Nephron progenitor cell (in vitro differentiated cells): ENCODE results near the gene FAT2.

Experiments used
- DNase-seq: peaks from one replicate; pipeline ENCODE4 v3.0.0; 2021
- H3K27ac Mint-ChIP-seq: 2 replicates; pipeline ENCODE4 v1.8.0; 2021; ENCODE audit warnings: mild to moderate bottlenecking, moderate library complexity, mixed read lengths
- H3K27me3 Mint-ChIP-seq: 2 replicates; pipeline ENCODE4 v1.8.0; 2021; ENCODE audit warnings: mild to moderate bottlenecking, low read depth, mixed read lengths; ENCODE audit not compliant: poor library complexity
- H3K36me3 Mint-ChIP-seq: 2 replicates; pipeline ENCODE4 v1.8.0; 2021; ENCODE audit warnings: low read depth, mixed read lengths
- H3K4me1 Mint-ChIP-seq: 2 replicates; pipeline ENCODE4 v1.8.0; 2021; ENCODE audit warnings: mixed read lengths
- H3K4me3 Mint-ChIP-seq: 2 replicates; pipeline ENCODE4 v1.8.0; 2021; ENCODE audit warnings: mild to moderate bottlenecking, moderate library complexity, mixed read lengths
- H3K9me3 Mint-ChIP-seq: 2 replicates; pipeline ENCODE4 v1.8.0; 2021; ENCODE audit warnings: mild to moderate bottlenecking, moderate library complexity, mixed read lengths
- CTCF ChIP-seq: fragments of 200-600 bp; sonication (generic); IDR thresholded peaks from 2 replicates; pipeline ENCODE4 v1.5.0; 2021; ENCODE audit warnings: antibody characterized with exemption

Gene FAT2

DNA sequence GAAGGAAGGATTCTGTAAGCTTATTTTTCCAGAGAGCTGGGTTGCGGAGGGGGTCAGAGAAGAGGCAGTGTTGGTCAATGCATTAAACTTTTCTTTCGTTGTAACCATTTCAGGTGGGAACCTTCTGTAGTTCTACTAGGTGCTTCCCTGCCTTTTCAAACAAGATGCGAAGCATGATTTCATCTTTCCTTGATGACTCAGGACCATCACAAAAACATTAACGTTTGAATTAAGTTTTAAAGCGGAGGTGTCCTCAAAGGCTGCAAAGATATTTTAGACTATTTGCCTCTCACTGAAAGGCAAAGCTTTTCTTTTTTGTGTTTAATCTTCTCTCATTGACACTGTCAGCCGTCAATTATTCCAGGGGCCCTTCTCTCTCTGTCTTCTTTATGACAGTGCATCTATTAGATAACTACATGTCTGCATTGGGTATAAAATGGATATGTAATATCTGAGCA lies 26.3 kb upstream of the FAT2 start:
- no peak for TF ChIP-seq CTCF
- peaks cover 12% of the 10 kb centered on the region for H3K27me3 Mint-ChIP-seq
- H3K4me3 Mint-ChIP-seq: no peak overlapping the region
- no peak for DNase-seq
- H3K27ac Mint-ChIP-seq: no peak overlapping the region
- no peaks in the 10 kb centered on the region for H3K9me3 Mint-ChIP-seq
- peaks cover 34% of the 10 kb centered on the region for H3K4me1 Mint-ChIP-seq
- H3K36me3 Mint-ChIP-seq: no peaks in the 10 kb centered on the region

DNA sequence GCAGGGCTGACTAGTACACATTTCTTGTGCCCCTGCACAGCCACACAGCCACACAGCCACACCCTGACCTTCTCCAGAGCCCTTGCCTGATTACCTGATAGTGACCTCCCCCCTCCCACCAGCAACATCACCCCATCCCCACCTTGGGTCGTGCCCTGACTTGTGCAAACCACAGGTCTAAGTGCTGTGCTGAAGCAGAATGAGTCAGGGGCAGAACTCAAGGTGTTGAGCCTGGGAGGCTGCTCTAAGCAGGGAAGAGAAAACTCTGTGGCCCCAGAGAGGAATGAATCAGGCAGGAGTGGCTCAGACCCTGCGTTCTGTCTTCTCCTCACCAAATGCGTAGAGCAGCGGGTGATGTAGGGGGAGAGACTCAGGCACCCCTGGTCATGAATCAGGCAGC lies 24.3 kb upstream of the FAT2 start:
- no peak for TF ChIP-seq CTCF
- Mint-ChIP-seq H3K27me3 (peaks cover 10% of the 10 kb centered on the region), H3K27ac (no peak overlapping the region), H3K36me3 (no peaks in the 10 kb centered on the region), H3K4me1 (peaks cover 19% of the 10 kb centered on the region), H3K4me3 (no peak overlapping the region), H3K9me3 (no peaks in the 10 kb centered on the region)
- DNase-seq: no peak

DNA sequence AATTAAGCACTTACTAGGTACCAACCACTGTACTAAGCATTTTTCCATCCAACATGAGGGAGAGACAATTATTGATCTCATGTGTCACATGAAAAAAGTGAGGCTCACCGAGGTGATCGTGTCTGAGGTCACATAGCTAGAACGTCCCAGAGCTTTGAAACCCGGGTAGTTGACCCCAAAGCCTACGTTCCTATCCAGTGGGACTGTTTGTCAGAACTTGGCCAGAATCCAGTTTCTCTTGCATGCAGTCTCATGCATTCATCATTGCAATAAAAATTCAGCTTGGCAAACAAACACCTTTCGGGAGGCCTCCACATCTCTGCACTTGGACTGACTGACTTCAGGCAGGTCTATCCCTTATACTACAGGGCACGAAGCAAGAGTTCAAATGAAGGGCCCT lies 23.4 kb upstream of the FAT2 start:
- Mint-ChIP-seq H3K27me3 (peaks cover 10% of the 10 kb centered on the region), H3K27ac (no peak overlapping the region), H3K36me3 (no peaks in the 10 kb centered on the region)

DNA sequence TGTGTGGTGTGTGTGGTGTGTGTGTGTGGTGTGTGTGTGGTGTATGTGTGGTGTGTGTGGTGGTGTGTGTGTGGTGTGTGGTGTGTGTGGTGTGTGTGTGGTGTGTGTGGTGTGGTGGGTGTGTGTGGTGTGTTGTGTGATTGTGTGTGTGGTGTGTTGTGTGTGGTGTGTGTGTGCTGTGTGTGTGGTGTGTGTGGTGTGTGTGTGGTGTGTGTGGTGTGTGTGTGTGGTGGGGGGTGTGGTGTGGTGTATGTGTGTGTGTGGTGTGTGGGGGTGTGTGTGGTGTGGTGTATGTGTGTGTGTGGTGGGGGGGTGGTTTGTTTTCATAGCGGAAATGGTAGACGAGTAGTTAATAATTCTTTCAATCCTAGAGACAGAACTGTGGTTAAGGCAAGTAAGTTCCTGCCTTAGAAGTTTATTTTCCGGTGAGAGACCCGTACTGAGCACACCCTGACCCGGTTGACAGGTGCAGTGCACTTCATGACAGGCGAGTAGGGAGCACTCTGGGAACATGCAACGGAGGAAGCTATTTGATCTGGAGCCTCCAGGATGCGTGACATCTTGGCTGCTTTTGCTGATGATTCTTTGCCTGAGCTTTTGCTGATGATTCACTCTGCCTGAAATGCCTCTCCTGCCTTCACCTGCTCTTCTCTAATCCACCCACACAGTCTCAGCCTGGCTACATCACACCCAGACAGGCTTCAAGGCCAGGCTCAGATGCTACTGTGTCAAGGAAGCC lies 21.7 kb upstream of the FAT2 start:
- peaks cover 6% of the 10 kb centered on the region for H3K4me1 Mint-ChIP-seq
- H3K27me3 Mint-ChIP-seq: peaks cover 10% of the 10 kb centered on the region
- no peak overlapping the region for H3K4me3 Mint-ChIP-seq
- H3K9me3 Mint-ChIP-seq: no peaks in the 10 kb centered on the region
- no peak overlapping the region for H3K27ac Mint-ChIP-seq
- DNase-seq: no peak
- TF ChIP-seq CTCF: no peak
- no peaks in the 10 kb centered on the region for H3K36me3 Mint-ChIP-seq

More for the DNA sequence above, 23.4 kb upstream of the FAT2 start:
- no peak for DNase-seq
- Mint-ChIP-seq H3K4me3 (no peak overlapping the region), H3K9me3 (no peaks in the 10 kb centered on the region), H3K4me1 (peaks cover 10% of the 10 kb centered on the region)
- no peak for TF ChIP-seq CTCF

GRCh38 chr5:151611127-151611775 lies 20.1 kb upstream of the FAT2 start:
- TF ChIP-seq CTCF: no peak
- Mint-ChIP-seq H3K4me1 (peaks cover 6% of the 10 kb centered on the region), H3K27ac (no peak overlapping the region), H3K9me3 (no peaks in the 10 kb centered on the region), H3K27me3 (peaks cover 4% of the 10 kb centered on the region), H3K36me3 (no peaks in the 10 kb centered on the region), H3K4me3 (no peak overlapping the region)
- DNase-seq: no peak

DNA sequence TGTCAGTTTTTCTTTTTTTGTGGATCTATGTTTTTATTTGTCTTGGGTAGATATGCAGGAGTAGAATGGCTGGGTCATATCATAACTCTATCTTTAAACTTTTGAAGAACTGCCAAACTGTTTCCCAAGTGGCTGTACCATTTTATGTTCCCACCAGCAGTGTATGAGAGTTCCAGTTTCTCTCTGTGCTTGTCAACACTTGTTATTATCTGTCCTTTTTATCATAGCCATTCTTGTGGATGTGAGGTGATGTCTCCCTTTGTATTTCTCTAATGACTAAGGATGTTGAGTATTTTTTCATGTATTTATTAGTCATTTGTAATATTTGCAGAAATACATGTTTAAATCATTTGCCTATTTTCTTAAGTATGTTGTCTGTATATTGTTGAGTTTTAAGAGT lies 17.4 kb upstream of the FAT2 start:
- no peak for TF ChIP-seq CTCF
- H3K27me3 Mint-ChIP-seq: peaks cover 10% of the 10 kb centered on the region
- H3K27ac Mint-ChIP-seq: no peak overlapping the region
- no peaks in the 10 kb centered on the region for H3K36me3 Mint-ChIP-seq
- no peaks in the 10 kb centered on the region for H3K9me3 Mint-ChIP-seq
- no peak for DNase-seq
- H3K4me3 Mint-ChIP-seq: no peak overlapping the region
- peaks cover 6% of the 10 kb centered on the region for H3K4me1 Mint-ChIP-seq
